Measurements from ENCODE around the gene NSMCE3. TPM values are rescaled to one million over a fixed set of nuclear protein-coding genes. Genes with fewer than 3 reads are reported as not detected.

NSMCE3 gene
- total and polyA plus RNA-seq, 2 experiments from 2014 or later = 9.7 to 10.0 TPM

GRCh38 chr15:29220852-29221251 lies 48.8 kb downstream of the NSMCE3 start (continued):
- TF ChIP-seq CTCF (conservative IDR thresholded peaks at IDR 0.05; ENCODE audit: low read depth in 2 of 2) (no peak), JUNB (IDR thresholded peaks at IDR 0.05; ENCODE audit: unreplicated experiment) (no peak), CREB1 (CRISPR knock-in tag; IDR thresholded peaks at IDR 0.05; ENCODE audit: low read depth) (no peak), ZNF331 (CRISPR knock-in tag; IDR thresholded peaks at IDR 0.05; ENCODE audit: low read depth) (no peak)
- TF ChIP-seq, protein P1, sequence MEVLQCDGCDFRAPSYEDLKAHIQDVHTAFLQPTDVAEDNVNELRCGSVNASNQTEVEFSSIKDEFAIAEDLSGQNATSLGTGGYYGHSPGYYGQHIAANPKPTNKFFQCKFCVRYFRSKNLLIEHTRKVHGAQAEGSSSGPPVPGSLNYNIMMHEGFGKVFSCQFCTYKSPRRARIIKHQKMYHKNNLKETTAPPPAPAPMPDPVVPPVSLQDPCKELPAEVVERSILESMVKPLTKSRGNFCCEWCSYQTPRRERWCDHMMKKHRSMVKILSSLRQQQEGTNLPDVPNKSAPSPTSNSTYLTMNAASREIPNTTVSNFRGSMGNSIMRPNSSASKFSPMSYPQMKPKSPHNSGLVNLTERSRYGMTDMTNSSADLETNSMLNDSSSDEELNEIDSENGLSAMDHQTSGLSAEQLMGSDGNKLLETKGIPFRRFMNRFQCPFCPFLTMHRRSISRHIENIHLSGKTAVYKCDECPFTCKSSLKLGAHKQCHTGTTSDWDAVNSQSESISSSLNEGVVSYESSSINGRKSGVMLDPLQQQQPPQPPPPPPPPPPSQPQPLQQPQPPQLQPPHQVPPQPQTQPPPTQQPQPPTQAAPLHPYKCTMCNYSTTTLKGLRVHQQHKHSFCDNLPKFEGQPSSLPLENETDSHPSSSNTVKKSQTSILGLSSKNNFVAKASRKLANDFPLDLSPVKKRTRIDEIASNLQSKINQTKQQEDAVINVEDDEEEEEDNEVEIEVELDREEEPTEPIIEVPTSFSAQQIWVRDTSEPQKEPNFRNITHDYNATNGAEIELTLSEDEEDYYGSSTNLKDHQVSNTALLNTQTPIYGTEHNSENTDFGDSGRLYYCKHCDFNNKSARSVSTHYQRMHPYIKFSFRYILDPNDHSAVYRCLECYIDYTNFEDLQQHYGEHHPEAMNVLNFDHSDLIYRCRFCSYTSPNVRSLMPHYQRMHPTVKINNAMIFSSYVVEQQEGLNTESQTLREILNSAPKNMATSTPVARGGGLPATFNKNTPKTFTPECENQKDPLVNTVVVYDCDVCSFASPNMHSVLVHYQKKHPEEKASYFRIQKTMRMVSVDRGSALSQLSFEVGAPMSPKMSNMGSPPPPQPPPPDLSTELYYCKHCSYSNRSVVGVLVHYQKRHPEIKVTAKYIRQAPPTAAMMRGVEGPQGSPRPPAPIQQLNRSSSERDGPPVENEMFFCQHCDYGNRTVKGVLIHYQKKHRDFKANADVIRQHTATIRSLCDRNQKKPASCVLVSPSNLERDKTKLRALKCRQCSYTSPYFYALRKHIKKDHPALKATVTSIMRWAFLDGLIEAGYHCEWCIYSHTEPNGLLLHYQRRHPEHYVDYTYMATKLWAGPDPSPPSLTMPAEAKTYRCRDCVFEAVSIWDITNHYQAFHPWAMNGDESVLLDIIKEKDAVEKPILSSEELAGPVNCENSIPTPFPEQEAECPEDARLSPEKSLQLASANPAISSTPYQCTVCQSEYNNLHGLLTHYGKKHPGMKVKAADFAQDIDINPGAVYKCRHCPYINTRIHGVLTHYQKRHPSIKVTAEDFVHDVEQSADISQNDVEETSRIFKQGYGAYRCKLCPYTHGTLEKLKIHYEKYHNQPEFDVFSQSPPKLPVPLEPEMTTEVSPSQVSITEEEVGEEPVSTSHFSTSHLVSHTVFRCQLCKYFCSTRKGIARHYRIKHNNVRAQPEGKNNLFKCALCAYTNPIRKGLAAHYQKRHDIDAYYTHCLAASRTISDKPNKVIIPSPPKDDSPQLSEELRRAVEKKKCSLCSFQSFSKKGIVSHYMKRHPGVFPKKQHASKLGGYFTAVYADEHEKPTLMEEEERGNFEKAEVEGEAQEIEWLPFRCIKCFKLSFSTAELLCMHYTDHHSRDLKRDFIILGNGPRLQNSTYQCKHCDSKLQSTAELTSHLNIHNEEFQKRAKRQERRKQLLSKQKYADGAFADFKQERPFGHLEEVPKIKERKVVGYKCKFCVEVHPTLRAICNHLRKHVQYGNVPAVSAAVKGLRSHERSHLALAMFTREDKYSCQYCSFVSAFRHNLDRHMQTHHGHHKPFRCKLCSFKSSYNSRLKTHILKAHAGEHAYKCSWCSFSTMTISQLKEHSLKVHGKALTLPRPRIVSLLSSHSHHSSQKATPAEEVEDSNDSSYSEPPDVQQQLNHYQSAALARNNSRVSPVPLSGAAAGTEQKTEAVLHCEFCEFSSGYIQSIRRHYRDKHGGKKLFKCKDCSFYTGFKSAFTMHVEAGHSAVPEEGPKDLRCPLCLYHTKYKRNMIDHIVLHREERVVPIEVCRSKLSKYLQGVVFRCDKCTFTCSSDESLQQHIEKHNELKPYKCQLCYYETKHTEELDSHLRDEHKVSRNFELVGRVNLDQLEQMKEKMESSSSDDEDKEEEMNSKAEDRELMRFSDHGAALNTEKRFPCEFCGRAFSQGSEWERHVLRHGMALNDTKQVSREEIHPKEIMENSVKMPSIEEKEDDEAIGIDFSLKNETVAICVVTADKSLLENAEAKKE (CRISPR knock-in tag; IDR thresholded peaks at IDR 0.05) = no peak

DNA sequence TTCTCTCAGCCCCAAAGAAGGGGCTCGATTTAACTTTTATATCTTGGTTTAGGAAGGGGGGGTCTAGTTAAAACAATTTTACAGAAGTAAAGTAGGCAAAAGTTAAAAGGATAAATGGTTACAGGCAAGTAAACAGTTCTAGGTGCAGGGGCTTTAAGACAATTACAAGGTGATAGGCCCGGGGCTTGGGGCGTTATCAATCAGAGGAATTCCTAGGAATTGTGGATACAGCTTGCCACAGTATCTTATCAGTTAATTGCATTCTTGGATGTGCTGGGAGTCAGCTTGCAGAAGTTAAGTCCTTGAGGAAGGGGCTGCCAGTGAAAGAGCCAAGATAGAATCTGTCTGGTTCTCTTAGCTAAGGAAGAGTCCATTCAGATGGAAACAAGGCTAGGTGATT lies 52.7 kb downstream of the NSMCE3 start:
- no peak overlapping the region for H3K27ac ChIP-seq (ENCODE audit: low read depth)
- TF ChIP-seq, protein P2, sequence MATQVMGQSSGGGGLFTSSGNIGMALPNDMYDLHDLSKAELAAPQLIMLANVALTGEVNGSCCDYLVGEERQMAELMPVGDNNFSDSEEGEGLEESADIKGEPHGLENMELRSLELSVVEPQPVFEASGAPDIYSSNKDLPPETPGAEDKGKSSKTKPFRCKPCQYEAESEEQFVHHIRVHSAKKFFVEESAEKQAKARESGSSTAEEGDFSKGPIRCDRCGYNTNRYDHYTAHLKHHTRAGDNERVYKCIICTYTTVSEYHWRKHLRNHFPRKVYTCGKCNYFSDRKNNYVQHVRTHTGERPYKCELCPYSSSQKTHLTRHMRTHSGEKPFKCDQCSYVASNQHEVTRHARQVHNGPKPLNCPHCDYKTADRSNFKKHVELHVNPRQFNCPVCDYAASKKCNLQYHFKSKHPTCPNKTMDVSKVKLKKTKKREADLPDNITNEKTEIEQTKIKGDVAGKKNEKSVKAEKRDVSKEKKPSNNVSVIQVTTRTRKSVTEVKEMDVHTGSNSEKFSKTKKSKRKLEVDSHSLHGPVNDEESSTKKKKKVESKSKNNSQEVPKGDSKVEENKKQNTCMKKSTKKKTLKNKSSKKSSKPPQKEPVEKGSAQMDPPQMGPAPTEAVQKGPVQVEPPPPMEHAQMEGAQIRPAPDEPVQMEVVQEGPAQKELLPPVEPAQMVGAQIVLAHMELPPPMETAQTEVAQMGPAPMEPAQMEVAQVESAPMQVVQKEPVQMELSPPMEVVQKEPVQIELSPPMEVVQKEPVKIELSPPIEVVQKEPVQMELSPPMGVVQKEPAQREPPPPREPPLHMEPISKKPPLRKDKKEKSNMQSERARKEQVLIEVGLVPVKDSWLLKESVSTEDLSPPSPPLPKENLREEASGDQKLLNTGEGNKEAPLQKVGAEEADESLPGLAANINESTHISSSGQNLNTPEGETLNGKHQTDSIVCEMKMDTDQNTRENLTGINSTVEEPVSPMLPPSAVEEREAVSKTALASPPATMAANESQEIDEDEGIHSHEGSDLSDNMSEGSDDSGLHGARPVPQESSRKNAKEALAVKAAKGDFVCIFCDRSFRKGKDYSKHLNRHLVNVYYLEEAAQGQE (IDR thresholded peaks at IDR 0.05; ENCODE audit: unreplicated experiment) = no peak
- TF ChIP-seq POLR2AphosphoS5 (IDR thresholded peaks at IDR 0.05; ENCODE audit: low read depth) (no peak), JUNB (IDR thresholded peaks at IDR 0.05; ENCODE audit: unreplicated experiment) (no peak), EZH2 (IDR thresholded peaks at IDR 0.05; ENCODE audit: low read depth, unreplicated experiment) (no peak), EZH2phosphoT487 (IDR thresholded peaks at IDR 0.05; ENCODE audit: unreplicated experiment) (no peak), CTCF (conservative IDR thresholded peaks at IDR 0.05; ENCODE audit: low read depth in 2 of 2) (no peak), NANOG (IDR thresholded peaks at IDR 0.05; ENCODE audit: borderline replicate concordance) (no peak), CREB1 (CRISPR knock-in tag; IDR thresholded peaks at IDR 0.05; ENCODE audit: low read depth) (no peak)

More for the DNA sequence above, 52.7 kb downstream of the NSMCE3 start:
- H3K4me2 ChIP-seq = no peak overlapping the region
- H3K36me3 ChIP-seq (ENCODE audit: insufficient read depth) = no peaks in the 10 kb centered on the region
- Mint-ChIP-seq H3K36me3 (ENCODE audit: low read depth) (no peaks in the 10 kb centered on the region), H3K9me3 (0 out of 3 replicates have a peak, but pooled peaks cover 3% of the 10 kb centered on the region), H3K27me3 (ENCODE audit: insufficient read depth, low read depth, poor library complexity) (peaks cover 2% of the 10 kb centered on the region), H3K27ac (no peak overlapping the region), H3K4me1 (peaks cover 20% of the 10 kb centered on the region), H3K4me3 (no peak overlapping the region)
- H3F3A ChIP-seq (replicated peaks; ENCODE audit: low read depth) = no peaks in the 10 kb centered on the region
- H3K4me1 ChIP-seq (ENCODE audit: insufficient read depth) = peaks cover 23% of the 10 kb centered on the region; the same call in 1 of the 2 replicates
- DNase-seq (ENCODE audit: low spot score) (no peak), ATAC-seq (no peak)
- H2AFZ ChIP-seq = no peak overlapping the region
- H3K79me2 ChIP-seq (replicated peaks; ENCODE audit: insufficient read depth) = no peaks in the 10 kb centered on the region
- H3K4me3 ChIP-seq = no peak overlapping the region
- H4K20me1 ChIP-seq (replicated peaks; ENCODE audit: insufficient read depth) = no peaks in the 10 kb centered on the region
- H3K27me3 ChIP-seq (ENCODE audit: insufficient read depth) = no peaks in the 10 kb centered on the region
- H3K9me2 ChIP-seq (ENCODE audit: insufficient read depth) = no peaks in the 10 kb centered on the region

Data from GM23338 (cell line).